Mucosa of descending colon (tissue), 3 donors: Measurements from ENCODE around the gene EMD. TPM values are rescaled to one million over a fixed set of nuclear protein-coding genes. Genes with fewer than 3 reads are reported as not detected.
"Not testable (repeated sequence)": the region's sequence is repeated elsewhere in the genome, so short reads cannot be mapped to it uniquely, and the experiment has no call there.

Source experiments
- ATAC-seq: fragments of 200-7000 bp; cut with Tn5 transposase; one replicate; pipeline ENCODE4 v1.9.1; 2020; ENCODE audit warnings: mild to moderate bottlenecking, moderate library complexity
- DNase-seq, 3 donors: peaks; one replicate each; pipeline ENCODE4 v3.0.0-alpha.2; 2020
- H3K36me3 ChIP-seq: fragments of 200-600 bp; one replicate; pipeline ENCODE4 v1.8.0; 2021; ENCODE audit warnings: low read depth, mild to moderate bottlenecking
- H3K4me1 ChIP-seq: fragments of 200-600 bp; one replicate; pipeline ENCODE4 v1.8.0; 2021; ENCODE audit warnings: low read depth, mild to moderate bottlenecking
- H3K4me3 ChIP-seq: fragments of 200-600 bp; one replicate; pipeline ENCODE4 v1.8.0; 2021; ENCODE audit warnings: mild to moderate bottlenecking
- H3K9me3 ChIP-seq: fragments of 200-600 bp; one replicate; pipeline ENCODE4 v1.8.0; 2021; ENCODE audit warnings: mild to moderate bottlenecking
- CTCF ChIP-seq: fragments of 200-600 bp; IDR thresholded peaks from one replicate; pipeline ENCODE4 v1.8.0; 2022; ENCODE audit warnings: antibody characterized with exemption, mild to moderate bottlenecking
- intact Hi-C, 2 donors: fragments of 100-400 bp; cut with DNase I in 1 of 2; cut with micrococcal nuclease in 1 of 2; formaldehyde crosslinking; loops; one replicate each; pipeline versions ENCODE4 v1.11.0 to v1.11.1; 2022; cut with DNase I, micrococcal nuclease
- long read RNA-seq, 2 donors: library from polyadenylated mRNA; unstranded; transcript quantifications; one replicate each; pipeline ENCODE4 v2.0.0, GENCODE V29; 2019 to 2021
- total RNA-seq, 3 donors: library from RNA; stranded (reverse); fragmentation: NEBNext Ultra II Directional in 2 of 3; extraction: Animal tissue kit (Norgen Biotek cat#: 25700) in 2 of 3; gene quantifications; one replicate each; pipeline versions ENCODE4 v1.2.1 to v1.2.4, GENCODE V29; 2021 to 2023
- donor health status: DM: no; HTN: no; CAD: no; lungs with moderate emphysema.
- donor health status: DM: no; HTN: no; CAD: no.
- donor health status: DM: no; HTN: yes; CAD: no.

The EMD gene
- total RNA-seq: 10 to 100 TPM; 32.3 to 73.0 (median 41.0) TPM
- long read RNA-seq, donor 1, transcript EMD-202 (6 exons, 1,379 nt): major isoform, 34 of 55 reads
- long read RNA-seq, donor 1, partial matches to known transcripts: 0 of 55 reads
- long read RNA-seq, donor 1, other reads (novel, unspliced or antisense): 14 of 55 reads
- long read RNA-seq, donor 2, transcript EMD-202 (6 exons, 1,379 nt): major isoform, 5 of 6 reads
- long read RNA-seq, donor 2, partial matches to known transcripts: 0 of 6 reads
- long read RNA-seq, donor 2, other reads (novel, unspliced or antisense): 0 of 6 reads

- no peaks in the 10 kb centered on the region for H3K4me1 ChIP-seq
- H3K9me3 ChIP-seq: no peaks in the 10 kb centered on the region
- ATAC-seq (peak; percentile 88), DNase-seq (peak; percentile 96 to 99 (median 96))
- intact Hi-C loops: no loop called here
- no peaks in the 10 kb centered on the region for H3K36me3 ChIP-seq
- H3K4me3 ChIP-seq: peak within 1 kb of the TSS; percentile 56
- TF ChIP-seq CTCF: no peak
Measured at GRCh38 chrX:154378799-154379568, at the start of gene EMD. TSS of gene EMD (plus strand) at chrX:154379295. CDS start at chrX:154379485, 190 bp downstream.

- intact Hi-C loops: no loop called here
- Histone ChIP-seq H3K4me3 (no peak overlapping the region), H3K4me1 (no peaks in the 10 kb centered on the region), H3K9me3 (no peaks in the 10 kb centered on the region), H3K36me3 (no peaks in the 10 kb centered on the region)
- DNase-seq: no peak
- ATAC-seq: no peak
- no peak for TF ChIP-seq CTCF
Measured at GRCh38 chrX:154332561-154332960, 46.5 kb upstream of the EMD start.

GRCh38 chrX:154333116-154333515, 46.0 kb upstream of the EMD start:
- ATAC-seq: no peak
- no peak for DNase-seq
- intact Hi-C loops: no loop called here
- no peak for TF ChIP-seq CTCF
- Histone ChIP-seq H3K4me1 (no peaks in the 10 kb centered on the region), H3K4me3 (no peak overlapping the region), H3K9me3 (no peaks in the 10 kb centered on the region), H3K36me3 (no peaks in the 10 kb centered on the region)

GRCh38 chrX:154333837-154334271, 45.2 kb upstream of the EMD start:
- no peak for TF ChIP-seq CTCF

GRCh38 chrX:154334496-154334895, 44.6 kb upstream of the EMD start:
- Histone ChIP-seq H3K4me3 (no peak overlapping the region), H3K9me3 (no peaks in the 10 kb centered on the region), H3K4me1 (no peaks in the 10 kb centered on the region), H3K36me3 (no peaks in the 10 kb centered on the region)
- intact Hi-C loops: no loop called here
- DNase-seq (no peak), ATAC-seq (no peak)
- no peak for TF ChIP-seq CTCF

More at GRCh38 chrX:154333837-154334271, 45.2 kb upstream of the EMD start:
- ATAC-seq (peak; percentile 10), DNase-seq (no peak)
- H3K9me3 ChIP-seq: no peaks in the 10 kb centered on the region
- H3K4me3 ChIP-seq: no peak overlapping the region
- no peaks in the 10 kb centered on the region for H3K4me1 ChIP-seq
- no peaks in the 10 kb centered on the region for H3K36me3 ChIP-seq
- intact Hi-C loops: no loop called here

- intact Hi-C loops, H3K36me3 ChIP-seq, H3K4me3 ChIP-seq, H3K4me1 ChIP-seq, H3K9me3 ChIP-seq: not testable (repeated sequence)
- peak; percentile 87 for ATAC-seq
- peak in 1 of 3 donors; percentile 10 for DNase-seq
Measured at GRCh38 chrX:154341399-154342298, 37.4 kb upstream of the EMD start.

GRCh38 chrX:154343063-154343462, 36.0 kb upstream of the EMD start:
- H3K9me3 ChIP-seq, ATAC-seq, H3K36me3 ChIP-seq, DNase-seq, H3K4me1 ChIP-seq, intact Hi-C loops, H3K4me3 ChIP-seq: not testable (repeated sequence)

- intact Hi-C loops, DNase-seq, H3K4me1 ChIP-seq, H3K9me3 ChIP-seq, H3K4me3 ChIP-seq, H3K36me3 ChIP-seq: not testable (repeated sequence)
- ATAC-seq: peak; percentile 59
Measured at GRCh38 chrX:154343620-154344019, 35.5 kb upstream of the EMD start.
